ENCODE data around the gene IDH3G.

IDH3G gene

DNA sequence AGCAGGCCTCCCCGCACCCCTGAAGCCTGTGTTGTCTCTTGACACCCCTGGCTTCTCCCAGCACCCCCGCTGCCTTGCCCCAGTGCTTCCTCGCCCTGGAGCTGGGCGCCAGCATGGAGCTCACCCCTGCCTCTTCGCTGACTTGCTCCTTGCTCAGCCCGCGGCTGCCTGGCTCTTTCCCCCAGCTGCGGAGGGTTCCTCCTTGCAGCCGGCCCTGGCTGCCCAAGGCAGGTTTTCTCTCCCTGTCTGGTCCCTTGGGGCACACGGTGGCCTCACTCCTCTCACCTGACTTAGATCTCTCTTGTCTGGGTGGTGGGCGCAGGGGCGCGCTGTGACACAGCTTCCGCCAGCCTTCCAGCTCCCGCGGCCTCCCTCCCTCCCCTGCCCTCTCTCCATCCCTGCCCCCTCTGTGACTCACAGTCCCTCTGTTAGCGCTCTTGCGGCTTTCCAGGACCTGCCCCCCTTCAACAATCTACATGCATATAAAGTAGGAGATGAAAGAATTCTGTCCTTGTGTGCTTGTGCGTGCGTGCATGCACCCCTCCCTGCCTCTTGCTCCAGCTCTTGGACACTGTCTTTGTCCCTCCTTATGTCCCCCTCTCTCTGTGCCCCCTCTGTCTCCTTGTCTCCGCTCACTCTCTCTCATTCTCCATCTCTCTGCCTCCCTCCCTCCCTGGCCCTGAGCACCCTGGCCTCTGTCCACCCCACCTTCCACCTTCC lies 27.9 kb downstream of the IDH3G start:
- Histone ChIP-seq H3K9me3 (ENCODE audit: control insufficient read depth, insufficient read depth, low read length) (no peaks in the 10 kb centered on the region), H3K4me3 (ENCODE audit: low read length) (no peak overlapping the region), H3K36me3 (ENCODE audit: control insufficient read depth, low read length) (no peaks in the 10 kb centered on the region), H3K27me3 (ENCODE audit: control insufficient read depth, low read length) (no peaks in the 10 kb centered on the region), H3K4me1 (ENCODE audit: control insufficient read depth, low read length) (peaks cover 3% of the 10 kb centered on the region; the same call in 1 of the 2 replicates), H3K9me2 (replicated peaks; ENCODE audit: control insufficient read depth, low read length) (no peaks in the 10 kb centered on the region), H4K20me1 (ENCODE audit: control insufficient read depth, insufficient read depth, low read depth, low read length) (no peaks in the 10 kb centered on the region), H3K27ac (ENCODE audit: low read depth, low read length) (no peak overlapping the region), H3K4me2 (ENCODE audit: low read length) (no peak overlapping the region), H3K79me2 (ENCODE audit: control insufficient read depth, low read length) (no peaks in the 10 kb centered on the region), H3F3A (ENCODE audit: control insufficient read depth, insufficient read depth) (no peaks in the 10 kb centered on the region)
- TF ChIP-seq CTCF (IDR thresholded peaks at IDR 0.05; ENCODE audit: low read depth, low read length, poor library complexity, severe bottlenecking) (no peak), EZH2phosphoT487 (IDR thresholded peaks at IDR 0.05; ENCODE audit: borderline replicate concordance, low read length) (no peak)

DNA sequence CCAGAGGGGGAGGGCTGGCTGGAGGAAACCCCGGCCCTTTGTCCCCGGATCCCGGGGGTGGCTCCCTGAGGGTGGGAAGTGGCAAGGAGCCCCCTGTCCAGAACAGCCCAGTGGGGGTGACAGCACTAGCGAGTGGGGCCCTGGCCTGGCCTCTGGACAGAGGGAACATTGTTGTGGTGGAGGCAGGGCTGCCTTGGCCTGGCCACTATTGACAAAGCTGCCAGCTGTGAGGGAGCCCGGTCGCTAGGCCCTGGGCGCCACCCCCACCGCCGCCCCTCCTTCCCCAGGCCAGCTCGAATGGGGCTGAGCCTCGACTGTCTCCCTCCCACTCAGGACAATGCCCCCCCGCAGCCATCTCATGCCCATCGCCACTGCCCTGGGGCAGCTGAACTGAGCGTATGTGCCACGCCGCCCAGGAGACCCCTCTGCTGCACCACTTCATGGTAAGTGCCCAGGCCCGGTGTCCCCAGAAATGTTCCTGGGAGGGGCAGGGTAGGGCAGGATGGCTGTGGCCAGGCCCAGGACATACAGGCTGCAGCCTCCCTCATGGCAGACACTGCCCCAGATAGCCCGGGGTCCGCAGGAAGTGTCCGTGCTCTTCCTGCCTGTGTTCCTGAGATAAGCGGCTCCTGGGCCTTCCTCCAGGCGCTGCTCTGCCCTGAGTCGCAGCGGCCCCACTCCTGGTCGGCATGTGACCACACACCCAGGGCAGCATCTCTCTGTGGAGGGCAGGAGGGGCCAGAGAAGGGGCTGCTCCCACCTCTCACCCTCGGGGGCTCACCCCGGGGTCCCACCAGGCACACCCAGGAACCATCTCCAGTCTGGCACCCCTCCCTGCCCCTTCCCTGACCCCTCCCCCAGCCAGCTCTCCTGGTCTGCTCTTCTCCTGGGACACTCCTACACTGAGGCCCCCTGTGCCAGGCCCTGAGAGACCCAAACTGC lies 28.8 kb downstream of the IDH3G start:
- no peak overlapping the region for H3K4me2 ChIP-seq (ENCODE audit: low read length)
- no peaks in the 10 kb centered on the region for H3F3A ChIP-seq (ENCODE audit: control insufficient read depth, insufficient read depth)
- no peaks in the 10 kb centered on the region for H3K79me2 ChIP-seq (ENCODE audit: control insufficient read depth, low read length)
- no peak overlapping the region for H3K4me3 ChIP-seq (ENCODE audit: low read length)
- no peaks in the 10 kb centered on the region for H3K9me3 ChIP-seq (ENCODE audit: control insufficient read depth, insufficient read depth, low read length)
- H4K20me1 ChIP-seq (ENCODE audit: control insufficient read depth, insufficient read depth, low read depth, low read length) = no peaks in the 10 kb centered on the region
- no peaks in the 10 kb centered on the region for H3K9me2 ChIP-seq (replicated peaks; ENCODE audit: control insufficient read depth, low read length)
- no peaks in the 10 kb centered on the region for H3K36me3 ChIP-seq (ENCODE audit: control insufficient read depth, low read length)
- no peak for TF ChIP-seq EZH2phosphoT487 (IDR thresholded peaks at IDR 0.05; ENCODE audit: borderline replicate concordance, low read length)
- TF ChIP-seq CTCF (IDR thresholded peaks at IDR 0.05; ENCODE audit: low read depth, low read length, poor library complexity, severe bottlenecking) = no peak
- H3K4me1 ChIP-seq (ENCODE audit: control insufficient read depth, low read length) = peaks cover 3% of the 10 kb centered on the region; the same call in 1 of the 2 replicates
- no peaks in the 10 kb centered on the region for H3K27me3 ChIP-seq (ENCODE audit: control insufficient read depth, low read length)
- no peak overlapping the region for H3K27ac ChIP-seq (ENCODE audit: low read depth, low read length)

DNA sequence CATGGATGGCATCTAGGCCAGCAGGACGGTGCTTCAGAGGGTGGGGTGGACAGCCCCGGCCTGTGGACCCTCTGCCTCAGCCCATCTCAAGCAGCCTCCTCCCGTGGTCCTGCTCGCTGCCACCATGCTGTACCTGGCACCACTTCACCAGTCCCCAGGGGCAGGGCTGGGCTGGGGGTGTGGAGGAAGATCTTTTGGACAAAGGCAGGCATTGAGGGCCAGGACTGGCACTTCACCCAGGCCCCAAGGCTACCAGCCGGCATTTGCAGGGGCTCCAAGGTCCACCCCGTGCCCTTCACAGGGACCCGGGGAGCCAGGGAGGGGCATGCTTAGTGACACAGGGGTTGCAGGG lies 29.4 kb downstream of the IDH3G start:
- no peaks in the 10 kb centered on the region for H3F3A ChIP-seq (ENCODE audit: control insufficient read depth, insufficient read depth)
- no peak overlapping the region for H3K4me2 ChIP-seq (ENCODE audit: low read length)
- no peaks in the 10 kb centered on the region for H3K36me3 ChIP-seq (ENCODE audit: control insufficient read depth, low read length)
- no peaks in the 10 kb centered on the region for H3K27me3 ChIP-seq (ENCODE audit: control insufficient read depth, low read length)
- no peaks in the 10 kb centered on the region for H3K79me2 ChIP-seq (ENCODE audit: control insufficient read depth, low read length)
- peaks cover 3% of the 10 kb centered on the region; the same call in 1 of the 2 replicates for H3K4me1 ChIP-seq (ENCODE audit: control insufficient read depth, low read length)
- TF ChIP-seq EZH2phosphoT487 (IDR thresholded peaks at IDR 0.05; ENCODE audit: borderline replicate concordance, low read length) (no peak), CTCF (IDR thresholded peaks at IDR 0.05; ENCODE audit: low read depth, low read length, poor library complexity, severe bottlenecking) (no peak)
- no peak overlapping the region for H3K4me3 ChIP-seq (ENCODE audit: low read length)
- H3K27ac ChIP-seq (ENCODE audit: low read depth, low read length) = no peak overlapping the region
- H3K9me2 ChIP-seq (replicated peaks; ENCODE audit: control insufficient read depth, low read length) = no peaks in the 10 kb centered on the region
- H3K9me3 ChIP-seq (ENCODE audit: control insufficient read depth, insufficient read depth, low read length) = no peaks in the 10 kb centered on the region
- H4K20me1 ChIP-seq (ENCODE audit: control insufficient read depth, insufficient read depth, low read depth, low read length) = no peaks in the 10 kb centered on the region

Measured in DOHH2 (cell line).